ENCODE measurements around the gene REXO4. TPM values are rescaled to one million over a fixed set of nuclear protein-coding genes. Genes with fewer than 3 reads are reported as not detected.

REXO4 gene
- total RNA-seq, 2 experiments from 2014 or later, result 49.5 to 52.0 TPM

DNA sequence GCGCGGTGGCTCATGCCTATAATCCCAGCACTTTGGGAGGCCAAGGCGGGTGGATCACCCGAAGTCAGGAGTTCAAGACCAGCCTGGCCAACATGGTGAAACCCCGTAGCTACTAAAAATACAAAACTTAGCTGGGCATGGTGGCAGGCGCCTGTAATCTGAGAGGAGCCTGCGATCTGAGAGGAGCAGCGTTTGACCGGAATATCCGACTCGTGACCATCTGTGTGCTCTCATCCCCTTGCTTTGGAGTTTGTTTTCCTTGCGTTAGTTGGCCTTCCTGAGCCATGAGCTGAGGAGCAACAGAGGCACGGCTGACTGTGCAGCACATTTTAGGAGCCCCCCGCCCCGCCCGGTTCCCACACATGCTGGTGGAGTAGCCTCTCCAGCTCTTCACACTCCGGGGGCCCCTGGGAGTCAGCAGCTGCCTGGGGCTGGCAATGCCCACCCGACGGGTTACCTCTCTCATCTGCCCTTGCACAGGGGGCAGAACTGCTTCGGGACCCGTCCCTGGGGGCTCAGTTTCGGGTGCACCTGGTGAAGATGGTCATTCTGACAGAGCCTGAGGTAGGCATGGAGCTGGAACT, 7.3 kb upstream of the REXO4 start:
- CTCF ChIA-PET, result interaction anchor here (1.0 kb wide), 1 partner anchor 14 kb away, joined by 3 read pairs; no protein-coding TSS in a partner anchor
- POLR2A ChIA-PET, result no interaction called here

DNA sequence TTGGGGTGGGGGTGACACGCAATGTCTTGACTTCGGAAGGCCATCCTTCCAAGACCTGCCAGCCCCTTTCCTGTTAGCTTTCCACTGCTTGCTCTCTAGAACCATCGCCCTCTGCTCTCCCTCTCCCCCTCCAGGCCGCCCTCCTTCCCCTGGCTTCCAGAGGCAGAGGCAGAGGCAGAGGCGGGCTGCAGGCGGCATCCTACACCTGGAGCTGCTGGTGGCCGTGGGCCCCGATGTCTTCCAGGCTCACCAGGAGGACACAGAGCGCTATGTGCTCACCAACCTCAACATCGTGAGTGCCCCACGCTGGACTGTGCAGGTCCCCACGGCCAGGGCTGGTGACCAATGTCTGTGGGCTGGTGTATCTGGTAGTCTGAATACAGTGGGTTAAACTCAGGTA, 6.4 kb upstream of the REXO4 start:
- POLR2A ChIA-PET, result no interaction called here
- CTCF ChIA-PET, result no interaction called here

DNA sequence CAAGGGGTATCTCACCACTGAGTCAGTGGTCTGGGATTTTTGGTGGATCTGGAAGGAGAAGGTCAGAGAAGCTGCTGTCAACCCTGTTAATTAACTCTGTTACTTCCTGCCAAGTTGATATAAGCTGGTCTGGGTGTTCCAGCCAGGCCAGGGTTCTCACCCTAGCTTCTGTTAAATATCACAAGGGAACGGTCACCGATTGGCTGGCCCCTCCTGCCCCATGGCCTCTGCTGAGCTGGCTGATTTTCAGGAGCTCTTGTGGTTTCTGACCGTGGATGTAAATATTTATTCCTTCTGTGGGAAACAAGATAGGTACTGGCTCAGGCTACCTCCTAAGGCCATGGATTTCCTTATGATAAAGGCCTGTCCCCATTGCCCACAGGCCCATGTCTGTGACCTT, 5.4 kb upstream of the REXO4 start:
- CTCF ChIA-PET, result no interaction called here
- POLR2A ChIA-PET, result no interaction called here

DNA sequence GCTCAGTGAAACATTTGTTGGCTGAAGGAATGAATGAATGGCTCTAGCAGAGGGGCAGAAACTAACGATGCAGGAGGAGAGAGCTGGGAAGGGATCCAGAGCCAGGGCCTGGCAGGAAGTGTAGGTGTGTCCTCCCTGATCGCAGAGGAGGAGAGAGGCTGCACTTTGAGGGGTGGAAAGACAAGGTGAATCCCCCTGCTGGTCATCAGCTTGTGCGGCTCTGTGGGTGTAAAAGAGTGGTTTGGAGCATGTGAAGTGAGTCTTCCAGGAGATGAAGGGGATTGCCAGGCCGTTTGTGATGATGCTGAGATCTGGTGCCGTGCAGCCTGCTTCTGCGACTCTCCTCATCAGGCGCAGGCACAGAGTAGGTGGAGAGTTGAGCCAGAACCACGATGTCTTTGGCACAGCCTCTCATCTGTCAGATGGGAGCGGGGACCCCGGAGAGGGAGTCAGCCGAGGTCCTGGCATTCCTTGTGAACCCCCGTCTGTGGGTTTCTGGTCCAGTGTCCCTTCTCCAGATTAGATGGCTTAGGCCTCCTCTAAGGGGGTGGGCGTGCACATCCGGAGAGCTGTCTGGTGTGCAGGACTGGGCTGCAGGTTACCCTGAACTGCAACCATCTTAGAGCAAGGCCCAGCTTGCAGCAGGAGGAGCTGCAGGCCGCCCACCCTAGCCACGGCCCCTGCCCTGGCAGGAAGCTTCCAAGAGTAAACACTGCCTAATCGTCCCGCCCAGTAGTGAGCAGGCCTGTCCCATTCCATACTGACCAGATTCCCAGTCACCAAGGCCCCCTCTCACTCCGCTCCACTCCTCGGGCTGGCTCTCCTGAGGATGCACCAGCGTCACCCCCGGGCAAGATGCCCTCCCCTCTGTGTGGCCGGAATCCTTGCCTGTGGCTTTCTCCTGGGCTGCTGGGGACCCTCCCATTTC, 4.1 kb upstream of the REXO4 start, which contains the start of gene ADAMTS13:
Gene ADAMTS13, plus strand, starts transcription at position 753 of the 928 bp plus-strand sequence. Its CDS starts 77 bp downstream, at position 830.
- POLR2A ChIA-PET, result interaction anchor here (0.8 to 1.6 kb wide), 3 partner anchors 38 to 75 kb away, joined by 3 to 7 read pairs (median 3); partner anchors contain the start of gene CACFD1

DNA sequence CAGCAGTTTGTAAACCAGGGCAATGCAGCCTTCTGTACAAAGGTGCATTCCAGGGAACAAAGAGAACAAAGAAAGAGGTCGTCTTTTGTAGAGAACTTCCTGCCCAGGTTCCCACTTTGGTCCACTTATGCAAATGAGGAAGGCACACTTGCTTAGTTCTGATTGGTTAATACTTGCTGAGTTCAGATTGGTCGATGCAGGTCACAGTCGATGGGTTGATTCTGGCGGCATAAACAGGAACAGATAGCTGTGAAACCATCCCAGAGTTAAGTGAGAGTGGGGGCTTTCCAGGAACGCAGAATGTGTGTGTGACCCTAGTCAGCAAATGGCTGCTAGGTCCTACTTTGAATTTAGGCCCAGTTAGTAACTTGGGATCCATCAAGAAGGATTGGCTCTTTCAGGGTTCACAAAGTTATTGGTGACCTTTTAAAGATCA, 2.6 kb upstream of the REXO4 start:
- POLR2A ChIA-PET, result no interaction called here
- CTCF ChIA-PET, result interaction anchor here (0.6 kb wide), 1 partner anchor 690 kb away, joined by 3 read pairs; no protein-coding TSS in a partner anchor

More for the DNA sequence above, 4.1 kb upstream of the REXO4 start, which contains the start of gene ADAMTS13:
- CTCF ChIA-PET, result no interaction called here

DNA sequence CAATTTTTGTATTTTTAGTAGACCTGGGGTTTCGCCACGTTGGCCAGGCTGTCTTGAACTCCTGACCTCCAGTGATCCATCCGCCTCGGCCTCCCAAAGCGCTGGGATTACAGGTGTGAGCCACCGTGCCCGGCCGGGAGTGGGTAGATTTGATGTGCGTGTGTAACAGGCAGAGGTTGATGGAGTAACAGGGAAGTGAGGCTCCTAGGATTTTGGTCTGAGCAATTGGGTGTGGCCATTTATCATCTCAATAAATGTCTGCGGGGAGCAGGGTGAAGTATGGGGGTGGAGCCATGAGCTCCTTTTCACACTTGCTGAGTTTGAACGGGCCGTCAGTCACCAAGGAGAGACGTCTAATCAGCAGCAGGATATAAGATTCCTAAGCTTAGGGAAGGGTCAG, 1.2 kb upstream of the REXO4 start:
- POLR2A ChIA-PET, result interaction anchor here (0.6 to 0.9 kb wide), 2 partner anchors 34 to 71 kb away, joined by 3 read pairs; partner anchors contain the start of genes MED22 and RPL7A
- CTCF ChIA-PET, result interaction anchor here (0.7 to 1.4 kb wide), 4 partner anchors 15 to 275 kb away, joined by 3 to 6 read pairs (median 3); no protein-coding TSS in a partner anchor

DNA sequence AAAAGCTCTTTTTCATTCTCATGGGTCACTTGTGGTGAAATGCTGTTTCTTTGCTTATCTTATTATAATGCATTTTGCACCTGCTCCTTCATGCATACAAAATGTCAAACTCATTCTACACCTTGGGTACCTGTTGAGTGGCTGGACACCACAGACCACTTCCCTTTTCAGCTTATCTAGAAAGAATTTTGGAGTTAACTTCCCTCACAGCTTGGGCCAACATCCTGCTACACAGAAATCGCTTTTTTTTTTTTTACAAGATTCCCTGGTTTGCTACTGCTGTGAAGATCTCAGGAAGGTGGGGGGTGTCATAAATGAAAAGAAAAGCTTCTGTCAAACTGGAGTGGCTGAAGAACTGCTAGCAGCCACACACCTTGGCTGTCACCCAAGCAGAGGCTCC, 2.6 kb downstream of the REXO4 start:
- CTCF ChIA-PET, result interaction anchor here (1.5 kb wide), 1 partner anchor 67 kb away, joined by 5 read pairs; no protein-coding TSS in a partner anchor
- POLR2A ChIA-PET, result interaction anchor here (0.6 kb wide), 1 partner anchor 43 kb away, joined by 3 read pairs; no protein-coding TSS in a partner anchor

DNA sequence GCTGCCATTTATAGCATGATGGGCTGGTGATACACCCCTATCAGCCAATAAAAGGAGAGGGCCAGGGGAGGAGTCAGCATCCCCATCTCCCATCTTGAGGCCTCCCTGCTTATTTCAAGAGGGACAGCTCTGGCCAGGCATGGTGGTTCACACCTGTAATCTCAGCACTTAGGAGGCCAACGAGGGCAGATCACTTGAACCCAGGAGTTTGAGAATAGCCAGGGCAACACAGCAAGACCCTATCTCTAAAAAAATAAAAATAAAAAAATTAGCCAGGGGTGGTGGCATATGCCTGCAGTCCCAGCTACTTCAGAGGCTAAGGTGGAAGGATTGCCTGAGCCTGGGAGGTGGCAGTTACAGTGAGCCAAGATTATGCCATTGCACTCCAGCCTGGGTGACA, 9.8 kb downstream of the REXO4 start:
- CTCF ChIA-PET, result interaction anchor here (0.7 kb wide), 1 partner anchor 58 kb away, joined by 3 read pairs; no protein-coding TSS in a partner anchor
- POLR2A ChIA-PET, result no interaction called here

DNA sequence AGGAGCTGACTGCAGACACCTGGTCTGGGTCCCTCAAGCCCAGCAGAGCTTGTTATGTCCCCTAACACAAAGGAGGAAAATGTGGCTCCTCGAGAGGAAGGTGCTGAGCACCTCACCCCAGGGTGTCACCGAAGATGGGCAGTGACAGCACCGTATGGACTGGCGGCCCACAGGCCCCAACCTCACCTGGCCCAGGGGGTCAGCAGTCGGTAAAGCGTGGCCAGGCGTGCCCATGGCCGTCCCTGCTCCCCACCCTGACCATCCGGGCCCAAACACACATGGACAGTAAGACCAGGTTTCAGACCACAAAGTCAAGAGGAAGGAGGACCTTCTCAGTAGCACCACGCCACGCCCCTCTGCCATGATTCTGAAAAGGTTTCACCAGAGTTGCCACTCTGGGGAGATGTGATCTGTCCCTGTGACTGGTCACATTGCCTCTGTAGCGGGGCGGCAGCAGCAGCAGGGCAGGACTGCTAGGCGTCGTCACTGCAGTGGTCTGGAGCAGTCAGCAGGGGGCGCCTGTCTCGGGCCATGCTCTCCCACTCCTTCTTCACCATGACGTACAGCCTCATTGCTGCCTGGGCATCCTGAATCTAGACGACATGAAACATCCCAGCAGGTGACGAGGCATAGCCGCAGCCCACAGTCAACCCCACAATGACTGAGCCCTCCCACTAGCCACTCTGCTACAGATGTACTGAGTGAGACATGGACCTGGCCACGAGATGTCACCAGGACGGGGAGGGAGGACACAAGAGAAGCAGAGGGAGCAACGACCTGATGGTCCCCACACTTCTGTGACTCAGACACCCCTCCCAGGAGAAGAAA, 11.1 kb downstream of the REXO4 start:
- ChIA-PET POLR2A (no interaction called here), CTCF (interaction anchor here (0.8 to 1.0 kb wide), 3 partner anchors 10 to 80 kb away, joined by 3 read pairs; no protein-coding TSS in a partner anchor)

DNA sequence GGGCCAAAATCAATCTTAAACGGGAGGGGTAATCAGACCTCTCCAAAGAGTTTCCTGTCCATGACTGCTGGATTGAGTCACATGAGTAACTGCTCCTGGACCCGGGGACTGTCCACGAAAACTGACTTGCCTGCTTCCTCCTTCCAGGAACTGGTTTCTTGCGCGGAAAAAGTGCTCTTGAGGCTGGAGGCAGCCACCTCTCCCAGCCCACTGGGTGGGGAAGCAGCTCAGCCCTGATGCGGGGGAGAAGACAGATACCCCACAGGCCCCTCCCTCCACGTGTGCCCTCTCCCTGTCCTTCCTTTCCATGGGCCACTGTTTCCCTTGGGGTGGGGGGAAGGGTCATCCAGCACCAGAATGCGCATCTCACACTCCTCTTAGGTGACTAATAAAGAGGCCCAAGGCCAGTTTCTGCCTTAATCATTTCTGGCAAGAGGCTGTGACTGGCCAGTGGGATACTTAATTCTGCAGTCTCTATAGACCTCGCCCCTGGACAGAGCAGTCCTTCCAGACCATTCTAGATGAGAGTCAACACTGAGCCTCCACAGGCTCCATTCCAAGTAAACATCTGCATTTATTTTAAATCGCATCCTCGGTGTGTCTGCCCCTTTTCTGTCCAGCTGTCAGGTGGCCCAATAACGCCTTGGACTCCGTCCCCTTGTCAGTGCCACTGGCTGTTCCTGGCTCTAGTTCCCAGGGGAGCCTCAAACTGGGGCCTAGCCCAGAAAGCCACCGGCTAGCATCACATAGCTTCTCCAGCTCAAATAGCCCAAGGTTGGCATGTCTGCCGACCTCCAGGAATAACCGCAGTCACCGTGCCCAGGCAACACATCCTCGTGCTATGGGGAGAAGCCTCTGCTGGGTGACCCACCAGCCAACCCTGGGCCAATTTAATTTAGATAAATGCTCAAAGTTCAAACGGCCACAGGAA, 12.0 kb downstream of the REXO4 start:
- CTCF ChIA-PET, result interaction anchor here (0.8 to 1.1 kb wide), 4 partner anchors 9 to 81 kb away, joined by 3 read pairs; no protein-coding TSS in a partner anchor
- POLR2A ChIA-PET, result no interaction called here

DNA sequence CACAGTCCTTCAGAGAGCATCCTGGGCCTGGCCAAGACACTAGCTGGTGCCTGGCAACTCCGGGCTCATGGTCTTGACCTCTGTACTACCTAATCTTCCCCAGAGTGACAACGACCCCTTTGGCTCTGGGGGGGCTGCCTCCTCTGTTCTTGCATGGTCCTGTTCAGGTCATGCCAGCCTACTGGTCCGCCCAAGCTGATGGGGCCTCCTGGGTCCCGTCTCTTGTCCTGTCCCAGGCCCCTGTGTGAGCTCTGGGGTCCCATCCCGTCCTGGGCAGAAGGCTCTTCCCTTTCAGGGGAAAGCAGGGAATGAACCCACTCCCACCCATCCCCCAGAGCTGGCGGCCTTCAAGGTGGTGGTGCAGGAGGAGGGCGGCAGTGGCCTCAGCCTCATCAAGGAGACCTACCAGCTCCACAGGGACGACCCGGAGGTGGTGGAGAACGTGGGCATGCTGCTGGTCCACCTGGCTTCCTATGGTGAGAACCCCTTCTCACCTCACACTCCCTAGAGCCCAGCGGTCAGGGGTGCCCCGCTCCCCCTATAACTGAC, 13.3 kb downstream of the REXO4 start:
- POLR2A ChIA-PET, result no interaction called here
- CTCF ChIA-PET, result interaction anchor here (0.7 to 1.9 kb wide), 4 partner anchors 14 to 590 kb away, joined by 3 to 6 read pairs (median 4); no protein-coding TSS in a partner anchor

DNA sequence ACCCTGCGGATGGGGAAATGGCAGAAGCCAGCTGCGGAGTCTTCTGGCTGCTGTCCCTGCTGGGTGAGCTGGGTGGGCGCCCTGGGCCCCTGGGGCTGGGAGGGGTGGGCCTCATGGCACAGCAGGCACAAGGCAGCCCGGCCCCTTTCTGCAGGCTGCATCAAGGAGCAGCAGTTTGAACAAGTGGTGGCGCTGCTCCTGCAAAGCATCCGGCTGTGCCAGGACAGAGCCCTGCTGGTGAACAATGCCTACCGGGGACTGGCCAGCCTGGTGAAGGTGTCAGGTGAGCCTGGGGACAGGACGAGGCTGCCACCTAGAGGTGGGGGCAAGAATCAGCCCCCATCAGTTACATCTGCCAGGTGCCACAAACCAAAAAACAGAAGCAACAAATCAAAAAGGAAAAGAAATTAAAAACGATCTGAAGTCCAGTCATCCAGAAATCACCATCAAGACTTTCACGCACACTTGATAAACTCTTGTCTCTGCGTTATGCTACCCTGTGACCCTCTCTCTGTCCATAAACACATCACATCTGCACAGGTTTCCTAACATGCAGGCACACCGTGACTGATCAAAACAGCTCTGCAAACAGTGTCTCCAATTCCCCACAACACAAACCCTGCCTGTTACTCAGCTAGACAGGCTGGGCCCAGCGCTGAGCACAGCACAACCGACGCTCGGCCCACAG, 13.9 kb downstream of the REXO4 start:
- POLR2A ChIA-PET, result no interaction called here

DNA sequence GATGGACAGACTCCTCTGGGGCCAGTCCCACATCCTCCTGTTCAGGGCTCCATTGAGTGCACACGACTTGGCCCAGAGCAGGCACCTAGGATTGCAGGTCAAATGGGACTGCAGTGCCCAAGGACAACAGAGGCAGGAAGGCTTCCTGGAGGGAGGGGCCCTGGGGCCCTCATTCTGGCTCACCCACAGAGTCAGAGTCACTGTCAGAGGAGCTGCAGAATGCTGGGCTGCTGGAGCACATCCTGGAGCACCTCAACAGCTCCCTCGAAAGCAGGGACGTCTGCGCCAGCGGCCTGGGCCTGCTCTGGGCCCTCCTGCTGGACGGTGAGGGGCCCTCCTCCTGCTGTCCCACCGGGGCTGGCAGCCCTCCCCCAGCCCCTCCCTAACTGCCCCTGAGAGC, 15.1 kb downstream of the REXO4 start:
- ChIA-PET POLR2A (interaction anchor here (0.7 kb wide), 1 partner anchor 25 kb away, joined by 4 read pairs; no protein-coding TSS in a partner anchor), CTCF (interaction anchor here (1.5 to 1.6 kb wide), 2 partner anchors 44 to 591 kb away, joined by 4 read pairs; no protein-coding TSS in a partner anchor)

More for the DNA sequence above, 13.9 kb downstream of the REXO4 start:
- CTCF ChIA-PET, result interaction anchor here (0.7 to 1.9 kb wide), 4 partner anchors 15 to 590 kb away, joined by 3 to 6 read pairs (median 4); no protein-coding TSS in a partner anchor

DNA sequence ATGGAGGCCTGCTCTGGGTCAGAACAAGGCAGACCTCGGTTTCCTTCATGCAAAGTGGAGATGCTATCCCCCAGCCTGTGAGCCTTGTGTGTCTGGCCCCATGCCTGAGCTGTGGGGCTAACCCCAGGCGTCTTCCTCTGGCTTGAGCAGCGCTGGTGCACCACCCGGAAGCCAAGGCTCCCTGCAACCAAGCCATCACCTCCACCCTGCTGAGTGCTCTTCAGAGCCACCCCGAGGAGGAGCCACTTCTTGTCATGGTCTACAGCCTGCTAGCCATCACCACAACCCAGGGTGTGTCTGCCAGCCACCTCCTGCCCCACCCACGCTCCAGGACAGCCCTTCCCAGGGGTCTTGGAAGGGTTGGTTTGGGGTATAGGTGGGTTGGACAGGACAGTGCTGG, 16.2 kb downstream of the REXO4 start:
- CTCF ChIA-PET, result no interaction called here
- POLR2A ChIA-PET, result no interaction called here

DNA sequence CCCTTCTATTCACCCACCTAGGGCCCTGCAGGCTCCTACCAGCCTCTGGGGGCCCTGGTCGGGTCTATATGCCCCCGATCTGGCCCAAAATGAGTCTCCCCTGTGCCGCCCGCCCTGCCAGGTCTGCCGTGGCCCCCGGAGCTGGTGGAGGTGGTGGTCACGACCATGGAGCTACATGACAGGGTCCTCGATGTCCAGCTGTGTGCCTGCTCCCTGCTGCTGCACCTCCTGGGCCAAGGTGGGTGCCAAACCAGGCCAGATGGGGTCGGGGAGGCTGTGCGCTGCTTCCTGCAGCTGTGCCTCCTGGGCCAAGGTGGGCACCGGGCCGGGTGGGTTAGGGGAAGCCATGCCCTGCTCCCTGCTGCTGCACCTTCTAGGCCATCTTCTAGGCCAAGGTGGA, 17.5 kb downstream of the REXO4 start:
- ChIA-PET POLR2A (interaction anchor here (1.6 kb wide), 1 partner anchor 24 kb away, joined by 5 read pairs; the partner anchor contains the start of gene STKLD1), CTCF (interaction anchor here (1.3 kb wide), 1 partner anchor 30 kb away, joined by 3 read pairs; no protein-coding TSS in a partner anchor)

DNA sequence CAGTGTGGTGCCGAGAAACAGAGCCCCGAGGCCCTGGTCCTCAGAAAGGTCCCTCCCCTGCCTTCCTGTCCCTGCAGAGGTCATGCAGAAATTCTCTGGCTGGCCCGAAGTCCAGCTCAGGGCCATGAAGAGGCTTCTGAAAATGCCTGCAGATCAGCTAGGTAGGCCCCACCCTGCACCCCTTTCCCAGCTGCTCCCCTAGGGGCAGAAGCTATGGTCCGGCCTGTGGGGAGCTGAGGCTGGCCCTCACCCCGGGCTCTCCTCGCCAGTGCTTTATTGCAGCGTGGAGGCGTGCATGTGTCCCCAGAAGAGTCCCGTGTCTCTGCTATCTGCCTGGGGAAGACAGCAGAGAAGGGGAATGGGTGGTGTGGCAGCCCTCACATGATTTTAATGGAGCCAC, 19.9 kb downstream of the REXO4 start:
- POLR2A ChIA-PET, result no interaction called here

DNA sequence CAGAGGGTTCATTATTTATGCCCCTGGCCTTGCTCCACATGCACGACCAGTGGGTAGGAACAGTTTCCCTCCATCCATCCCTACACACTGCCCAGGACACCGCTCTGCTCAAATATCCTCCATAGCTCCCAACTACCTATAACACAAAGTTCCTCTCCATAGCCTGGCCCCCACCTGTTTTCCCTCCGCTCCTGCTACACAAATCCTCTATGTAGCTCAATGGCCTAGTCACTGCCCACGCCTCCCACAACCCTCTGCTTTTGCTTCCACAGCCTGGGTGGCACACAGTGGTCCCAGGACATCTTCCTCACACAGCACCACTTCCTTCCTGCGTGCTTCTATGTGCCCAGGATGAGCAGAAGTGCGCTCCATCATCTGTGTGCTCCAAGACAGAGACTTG, 20.4 kb downstream of the REXO4 start:
- CTCF ChIA-PET, result interaction anchor here (1.1 kb wide), 1 partner anchor 9 kb away, joined by 3 read pairs; no protein-coding TSS in a partner anchor

More for the DNA sequence above, 19.9 kb downstream of the REXO4 start:
- CTCF ChIA-PET, result no interaction called here

More for the DNA sequence above, 20.4 kb downstream of the REXO4 start:
- POLR2A ChIA-PET, result no interaction called here

Data from activated CD8-positive, alpha-beta memory T cell treated with anti-CD3 and anti-CD28 coated beads for 36 hours (primary cell).